ENCODE measurements around the gene ENTPD3. TPM values are rescaled to one million over a fixed set of nuclear protein-coding genes. Genes with fewer than 3 reads are reported as not detected.
A peak's percentile ranks its signal among the peaks of the same experiment; 100 is the strongest.

The ENTPD3 gene
- total and polyA plus RNA-seq, 8 donors = 7.0 to 27.8 (median 11.9) TPM

- no peaks in the 10 kb centered on the region for H3K4me1 ChIP-seq
- TF ChIP-seq CTCF (IDR thresholded peaks at IDR 0.05) = no peak
- H3K27ac ChIP-seq = peak overlapping the region; percentile 19 to 72 (median 68)
- DNase-seq = peak in 1 of 6 donors; percentile 35
- WGBS, 2 donors = 64 to 77% methylated on average over 3 of the region's 3 CpGs
- H3K27me3 ChIP-seq = no peaks in the 10 kb centered on the region
- intact Hi-C loops (cut with DNase I) = no loop called here
- no peaks in the 10 kb centered on the region for H3K9me3 ChIP-seq
- H3K4me3 ChIP-seq = no peak overlapping the region
- H3K36me3 ChIP-seq = no peaks in the 10 kb centered on the region
- peak; percentile 64 to 89 (median 76) for ATAC-seq
- FAIRE-seq = no peak
These were observed 11.4 kb downstream of the ENTPD3 start for GRCh38 chr3:40398346-40398745.

DNA sequence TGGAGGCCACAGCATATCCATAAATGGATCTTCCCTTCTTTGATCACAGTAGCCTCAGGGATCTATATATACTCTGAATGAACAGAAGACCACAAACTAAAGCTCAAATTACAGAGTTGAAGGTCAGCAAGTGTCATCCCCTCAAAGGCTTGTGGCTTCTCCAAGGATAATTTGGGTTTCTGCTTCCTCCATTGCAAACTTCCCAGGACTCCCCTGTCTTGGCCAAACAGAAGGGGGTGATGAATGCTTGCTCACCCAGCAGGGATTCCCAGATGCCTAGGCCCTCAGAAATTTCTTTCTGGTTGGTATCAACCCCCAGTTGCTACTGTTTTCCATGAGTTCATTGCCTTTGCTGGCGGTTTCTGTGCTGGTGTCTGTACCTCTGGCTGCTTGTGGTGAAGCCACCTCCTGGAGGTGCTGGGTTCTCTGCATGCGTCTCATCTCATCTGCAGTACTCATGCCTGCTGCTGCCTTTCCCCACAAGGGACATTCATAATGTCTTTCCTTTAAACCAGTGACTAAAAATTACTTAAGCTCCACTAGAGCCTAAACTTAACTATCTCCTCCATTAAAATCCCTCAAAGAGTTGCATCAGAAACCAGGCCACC is 17.7 kb downstream of the ENTPD3 start:
- FAIRE-seq (no peak), ATAC-seq (no peak), DNase-seq (no peak)
- H3K9me3 ChIP-seq = no peaks in the 10 kb centered on the region
- H3K4me3 ChIP-seq = no peak overlapping the region
- H3K27me3 ChIP-seq = no peaks in the 10 kb centered on the region
- H3K4me1 ChIP-seq = no peaks in the 10 kb centered on the region
- 96 to 100% methylated on average over 2 of the region's 2 CpGs for WGBS, 2 donors
- no peaks in the 10 kb centered on the region for H3K36me3 ChIP-seq
- intact Hi-C loops (cut with DNase I) = no loop called here
- H3K27ac ChIP-seq = no peak overlapping the region
- TF ChIP-seq CTCF (IDR thresholded peaks at IDR 0.05) = no peak

DNA sequence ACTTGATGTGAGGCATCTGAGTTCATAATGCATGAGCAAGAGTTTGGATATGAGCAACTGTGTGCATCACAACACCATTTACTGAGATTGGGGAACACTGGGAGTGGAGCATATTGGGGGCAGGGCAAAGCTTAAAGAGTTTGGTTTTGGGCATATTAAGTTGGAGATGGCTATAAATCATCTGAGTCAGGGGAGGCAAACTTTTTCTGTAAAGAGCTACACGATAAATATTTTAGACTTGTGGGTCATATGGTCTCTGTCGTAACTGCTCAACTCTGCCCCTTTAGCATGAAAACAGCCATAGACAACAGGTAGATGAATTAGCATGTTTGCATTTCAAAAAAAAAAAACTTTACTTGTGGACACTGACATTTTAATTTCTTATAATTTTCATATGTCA is 20.0 kb downstream of the ENTPD3 start:
- Histone ChIP-seq H3K36me3 (no peaks in the 10 kb centered on the region), H3K27ac (no peak overlapping the region), H3K4me1 (no peaks in the 10 kb centered on the region), H3K4me3 (no peak overlapping the region), H3K9me3 (no peaks in the 10 kb centered on the region), H3K27me3 (no peaks in the 10 kb centered on the region)
- DNase-seq = no peak
- ATAC-seq = no peak
- TF ChIP-seq CTCF (IDR thresholded peaks at IDR 0.05) = no peak
- 89 to 90% methylated on average over 2 of the region's 2 CpGs for WGBS, 2 donors
- intact Hi-C loops (cut with DNase I) = no loop called here
- FAIRE-seq = no peak

- H3K4me1 ChIP-seq = no peaks in the 10 kb centered on the region
- no peaks in the 10 kb centered on the region for H3K9me3 ChIP-seq
- FAIRE-seq (no peak), DNase-seq (no peak), ATAC-seq (no peak)
- H3K27ac ChIP-seq = no peak overlapping the region
- no peak overlapping the region for H3K4me3 ChIP-seq
- intact Hi-C loops (cut with DNase I) = no loop called here
- H3K27me3 ChIP-seq = no peaks in the 10 kb centered on the region
- WGBS, 2 donors = 77 to 80% methylated on average over 3 of the region's 3 CpGs
- H3K36me3 ChIP-seq = no peaks in the 10 kb centered on the region
- no peak for TF ChIP-seq CTCF (IDR thresholded peaks at IDR 0.05)
These were observed 20.6 kb downstream of the ENTPD3 start for GRCh38 chr3:40407611-40408010.

DNA sequence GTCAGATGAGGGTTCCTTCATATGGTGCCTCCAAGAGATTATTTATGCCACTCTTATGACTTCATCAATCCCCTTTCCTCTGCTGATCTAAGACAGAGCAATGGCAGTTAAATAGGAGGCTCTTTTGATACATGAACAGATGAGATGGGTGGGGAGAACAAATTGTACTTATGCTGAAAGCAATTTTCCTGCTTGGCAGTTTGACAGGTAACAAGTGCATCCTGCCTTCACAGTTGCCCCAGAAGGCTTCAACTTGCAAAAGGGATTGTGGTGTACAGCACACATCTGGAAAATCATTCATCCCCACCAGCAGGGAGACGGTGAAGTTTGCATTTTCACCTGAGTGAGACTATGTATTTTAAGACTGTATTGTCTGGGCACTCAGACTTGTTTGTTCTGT is 27.3 kb downstream of the ENTPD3 start:
- H3K4me3 ChIP-seq = no peak overlapping the region
- H3K27me3 ChIP-seq = no peaks in the 10 kb centered on the region
- no peak for DNase-seq
- intact Hi-C loops (cut with DNase I) = no loop called here
- FAIRE-seq = no peak
- no peak overlapping the region for H3K27ac ChIP-seq
- H3K4me1 ChIP-seq = no peaks in the 10 kb centered on the region
- TF ChIP-seq CTCF (IDR thresholded peaks at IDR 0.05) = no peak
- peak in 1 of 4 donors; percentile 48 for ATAC-seq
- 87 to 89% methylated on average over 1 of the region's 1 CpG for WGBS, 2 donors
- peaks cover 0 to 7% (median 0%) of the 10 kb centered on the region in 3 donors for H3K36me3 ChIP-seq
- no peaks in the 10 kb centered on the region for H3K9me3 ChIP-seq

Measured in pancreas (tissue), 10 donors.